ENCODE measurements around the gene TNF.

DNA sequence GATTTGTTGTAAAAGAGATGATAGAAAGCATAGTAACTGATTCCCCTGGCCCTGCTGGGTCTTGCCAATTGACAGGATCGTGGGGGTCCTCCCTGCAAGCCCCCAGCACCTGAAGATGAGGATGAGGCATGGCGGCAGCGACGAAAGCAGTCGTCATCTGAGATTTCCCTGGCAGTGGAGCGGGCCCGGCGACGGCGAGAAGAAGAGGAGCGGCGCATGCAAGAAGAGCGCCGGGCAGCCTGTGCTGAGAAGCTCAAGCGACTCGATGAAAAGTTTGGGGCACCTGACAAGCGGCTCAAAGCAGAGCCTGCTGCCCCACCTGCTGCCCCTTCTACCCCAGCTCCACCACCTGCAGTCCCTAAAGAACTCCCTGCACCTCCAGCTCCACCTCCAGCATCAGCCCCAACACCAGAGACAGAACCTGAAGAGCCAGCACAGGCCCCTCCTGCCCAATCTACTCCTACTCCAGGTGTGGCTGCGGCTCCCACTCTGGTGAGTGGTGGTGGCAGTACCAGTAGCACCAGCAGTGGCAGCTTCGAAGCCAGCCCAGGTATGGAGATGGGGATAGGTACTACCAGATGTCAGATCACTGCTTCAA lies 52.4 kb downstream of the TNF start:
- TF ChIP-seq, protein P1, sequence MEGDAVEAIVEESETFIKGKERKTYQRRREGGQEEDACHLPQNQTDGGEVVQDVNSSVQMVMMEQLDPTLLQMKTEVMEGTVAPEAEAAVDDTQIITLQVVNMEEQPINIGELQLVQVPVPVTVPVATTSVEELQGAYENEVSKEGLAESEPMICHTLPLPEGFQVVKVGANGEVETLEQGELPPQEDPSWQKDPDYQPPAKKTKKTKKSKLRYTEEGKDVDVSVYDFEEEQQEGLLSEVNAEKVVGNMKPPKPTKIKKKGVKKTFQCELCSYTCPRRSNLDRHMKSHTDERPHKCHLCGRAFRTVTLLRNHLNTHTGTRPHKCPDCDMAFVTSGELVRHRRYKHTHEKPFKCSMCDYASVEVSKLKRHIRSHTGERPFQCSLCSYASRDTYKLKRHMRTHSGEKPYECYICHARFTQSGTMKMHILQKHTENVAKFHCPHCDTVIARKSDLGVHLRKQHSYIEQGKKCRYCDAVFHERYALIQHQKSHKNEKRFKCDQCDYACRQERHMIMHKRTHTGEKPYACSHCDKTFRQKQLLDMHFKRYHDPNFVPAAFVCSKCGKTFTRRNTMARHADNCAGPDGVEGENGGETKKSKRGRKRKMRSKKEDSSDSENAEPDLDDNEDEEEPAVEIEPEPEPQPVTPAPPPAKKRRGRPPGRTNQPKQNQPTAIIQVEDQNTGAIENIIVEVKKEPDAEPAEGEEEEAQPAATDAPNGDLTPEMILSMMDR (IDR thresholded peaks at IDR 0.05) = no peak
- TF ChIP-seq EP300 (IDR thresholded peaks at IDR 0.05) = no peak
- no peak for TF ChIP-seq POLR2A (IDR thresholded peaks at IDR 0.05)

Measured in gastroesophageal sphincter (tissue), 3 donors.